Stimulated activated CD8-positive, alpha-beta memory T cell treated with anti-CD3 and anti-CD28 coated beads, Interleukin-2, amount 100 ng/mL, for 1 hour (primary cell): ENCODE data around the gene UBE2S.

Experiments used
- DNase-seq, 2 donors: peaks; one replicate each; pipeline ENCODE4 v3.0.0-alpha.2; 2020; ENCODE audit warnings: low read depth in 2 of 2

The UBE2S gene

GRCh38 chr19:55362990-55363716, 44.4 kb downstream of the UBE2S start, which contains the start of gene GARIN5B:
TSS of gene GARIN5B (minus strand) at chr19:55363260. CDS start at chr19:55363066, 194 bp downstream.
- no peak for DNase-seq

- DNase-seq: no peak
These were observed 45.2 kb downstream of the UBE2S start for GRCh38 chr19:55362174-55362989.

GRCh38 chr19:55360902-55361301, 46.7 kb downstream of the UBE2S start:
- DNase-seq: no peak

- DNase-seq: no peak
These were observed 48.4 kb downstream of the UBE2S start for GRCh38 chr19:55358943-55359908.

- no peak for DNase-seq
These were observed 49.1 kb downstream of the UBE2S start for GRCh38 chr19:55358493-55358892.

- DNase-seq: no peak
These were observed 52.3 kb downstream of the UBE2S start for GRCh38 chr19:55355213-55355821.

- DNase-seq: no peak
These were observed 52.8 kb downstream of the UBE2S start, which contains the start of gene COX6B2 for GRCh38 chr19:55354698-55355212. TSS of gene COX6B2 (minus strand) at chr19:55354719. CDS start at chr19:55354521, 198 bp downstream.

DNA sequence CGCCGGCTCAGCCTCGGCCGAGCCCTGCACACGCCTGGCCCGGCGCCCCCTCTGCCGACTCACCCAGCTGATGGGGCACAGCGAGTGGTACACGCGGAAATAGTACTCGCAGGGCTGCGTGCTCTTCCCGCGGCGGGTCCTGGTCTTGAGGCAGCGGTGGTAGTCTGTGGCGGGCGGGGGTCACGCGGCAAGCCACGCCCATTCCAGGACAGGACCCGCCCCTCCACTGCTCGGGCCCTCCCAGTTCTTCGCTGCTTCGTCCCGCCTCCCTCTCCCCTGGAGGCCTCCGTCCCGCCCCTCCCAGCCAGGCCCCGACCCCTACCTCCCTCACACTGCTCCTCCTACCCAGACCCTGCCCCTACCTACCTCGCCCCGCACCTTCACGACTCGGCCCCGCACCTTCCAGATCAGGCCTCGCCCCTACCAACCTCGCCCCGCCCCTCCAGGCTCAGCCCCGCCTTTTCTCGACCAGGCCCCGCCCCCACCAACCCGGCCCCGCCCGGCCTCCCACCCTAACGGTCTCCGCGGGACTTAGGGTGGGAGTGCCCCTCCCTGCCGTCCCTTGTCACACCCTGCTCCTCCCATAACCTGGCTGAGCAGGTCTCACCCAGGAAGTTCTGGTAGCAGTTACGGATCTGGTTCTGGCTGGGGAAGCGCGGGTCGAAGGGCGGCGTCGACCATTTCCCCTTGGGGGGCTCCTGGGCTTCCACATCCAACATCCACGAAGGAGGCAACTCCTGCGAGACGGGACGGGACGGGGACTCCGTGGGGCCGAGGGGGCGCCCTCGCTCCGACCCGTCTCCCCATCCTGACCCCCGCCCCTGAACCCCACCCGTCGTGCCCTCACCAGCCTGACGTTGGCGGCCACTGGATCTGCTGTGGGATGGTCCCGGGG, 53.5 kb downstream of the UBE2S start:
- peak in 1 of 2 donors; percentile 39 for DNase-seq

- no peak for DNase-seq
These were observed 54.2 kb downstream of the UBE2S start for GRCh38 chr19:55353356-55353802.

GRCh38 chr19:55352549-55353145, 54.9 kb downstream of the UBE2S start:
- no peak for DNase-seq

DNA sequence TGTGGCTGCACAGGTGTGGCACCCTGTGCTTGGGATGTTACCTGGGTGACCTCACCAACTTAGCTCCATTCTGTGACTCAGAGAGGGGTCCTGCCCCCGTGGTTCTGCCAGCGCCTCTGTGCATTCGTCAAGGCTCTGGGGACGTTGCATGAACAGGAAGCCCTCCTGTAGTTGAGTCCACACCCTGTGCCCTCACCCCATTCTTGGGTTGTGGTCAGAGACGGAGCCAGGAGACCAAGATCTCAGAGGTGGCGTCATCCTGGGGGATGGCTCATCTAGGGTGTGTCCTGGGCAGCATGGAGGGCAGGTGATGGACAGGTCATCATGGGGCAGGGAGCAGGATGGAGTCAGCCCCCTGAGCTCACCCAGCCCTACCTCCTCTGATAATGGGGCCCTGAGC, 55.5 kb downstream of the UBE2S start:
- DNase-seq: no peak

DNA sequence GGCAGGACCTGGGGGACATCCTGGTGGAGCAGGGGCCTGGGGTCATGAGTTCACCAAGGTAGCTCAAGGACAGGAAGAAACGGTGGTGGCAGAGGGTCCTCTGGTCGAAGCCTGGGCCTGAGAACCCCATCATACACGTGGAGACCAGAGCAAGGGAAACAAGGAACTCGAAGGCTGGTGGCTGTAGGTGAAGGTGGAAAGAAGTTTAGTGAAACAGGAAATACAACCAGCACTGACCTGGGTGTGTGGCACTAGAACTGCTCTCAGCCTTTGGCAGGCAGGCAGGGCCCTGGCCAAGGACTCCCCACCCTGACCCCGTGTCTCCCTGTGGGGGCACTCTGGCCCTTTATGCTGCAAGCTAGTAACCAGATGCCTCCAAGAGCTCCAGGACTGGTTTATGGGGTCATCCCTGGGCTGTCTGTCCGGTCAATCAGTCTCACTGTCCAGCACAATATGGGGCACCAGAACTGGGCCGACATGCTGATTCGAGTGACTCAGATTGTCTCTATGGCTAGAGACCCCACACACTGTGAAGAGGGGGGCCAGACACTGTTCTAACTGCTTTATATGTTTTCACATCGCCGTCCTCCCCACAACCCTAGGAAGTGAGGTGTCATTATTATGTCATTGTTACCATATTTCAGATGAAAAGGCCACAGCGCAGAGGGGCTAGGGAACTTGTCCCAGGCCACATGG, 56.8 kb downstream of the UBE2S start:
- no peak for DNase-seq
